GM18873 (cell line): ENCODE measurements around the gene FRAS1.
"Not testable (repeated sequence)": the region's sequence is repeated elsewhere in the genome, so short reads cannot be mapped to it uniquely, and the experiment has no call there.

Experiments used
- ATAC-seq: cut with Tn5 transposase; IDR thresholded peaks from one replicate; pipeline ENCODE4 v1.9.1; 2021; ENCODE audit warnings: mild to moderate bottlenecking, moderate library complexity, moderate number of reproducible peaks; ENCODE audit not compliant: unreplicated experiment, low FRiP score

Gene FRAS1

DNA sequence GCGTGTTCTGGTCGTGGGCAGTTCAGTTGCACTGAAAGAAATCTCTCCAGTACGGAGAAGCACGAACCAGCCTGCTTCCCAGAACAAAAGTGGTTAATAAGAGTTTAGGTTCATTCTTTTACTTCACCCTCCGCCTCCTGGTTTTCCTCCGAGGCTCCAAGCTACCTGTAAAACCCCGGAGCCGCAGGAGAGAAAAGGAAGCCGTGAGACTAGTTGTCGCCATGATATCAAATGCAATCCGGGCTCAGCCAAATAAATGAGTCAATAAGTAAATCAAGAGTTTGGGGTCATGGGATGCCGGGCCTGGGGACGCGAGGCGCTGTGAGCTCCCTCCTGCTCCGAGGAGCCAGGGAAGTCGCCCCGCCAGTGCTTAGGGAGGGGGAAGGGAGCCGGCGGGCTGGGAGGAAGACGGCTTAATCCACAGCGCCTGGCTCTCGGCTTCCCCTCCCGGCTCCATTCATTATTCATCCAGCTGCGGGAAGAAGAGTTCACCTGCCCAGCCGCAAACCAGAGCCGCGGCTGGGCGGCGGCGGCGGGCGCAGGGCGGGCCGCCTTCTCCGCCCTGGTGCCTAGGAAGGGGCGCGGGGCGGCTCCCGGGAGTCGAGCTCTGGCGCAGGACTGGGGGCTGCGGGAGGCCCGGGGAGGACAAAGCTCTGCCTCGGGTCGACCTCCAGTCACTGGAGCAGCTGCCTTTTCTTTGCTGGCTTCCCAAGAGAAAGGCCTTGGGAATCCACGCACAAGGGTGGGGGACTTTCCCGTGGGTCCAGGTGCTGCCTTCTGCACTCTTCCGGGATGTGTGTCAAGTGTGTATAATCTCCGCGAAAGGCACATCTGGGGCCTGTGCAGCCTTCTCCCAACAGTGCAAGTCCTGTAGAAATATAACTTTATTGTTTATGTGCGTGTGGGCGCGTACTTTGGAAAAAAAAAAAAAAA is 1.7 kb downstream of the FRAS1 start:
- ATAC-seq = no peak

DNA sequence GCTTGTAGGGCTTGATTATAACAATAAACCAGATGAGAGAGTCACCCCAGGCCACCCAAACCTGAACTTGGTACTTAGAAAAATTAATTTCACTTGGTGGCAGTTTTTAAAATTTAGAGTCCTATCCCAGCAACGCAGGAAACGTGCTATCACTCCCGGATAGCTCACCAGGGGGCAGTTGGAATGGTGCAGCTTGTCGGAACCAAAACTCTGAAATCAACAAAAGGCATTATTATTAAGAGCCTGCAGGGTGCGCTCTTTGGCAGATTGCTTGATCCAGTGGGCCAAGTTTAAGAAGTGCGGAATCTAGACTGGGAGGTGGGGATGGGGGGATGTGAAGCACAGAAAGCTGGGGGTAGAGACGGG is 2.4 kb downstream of the FRAS1 start:
- no peak for ATAC-seq

DNA sequence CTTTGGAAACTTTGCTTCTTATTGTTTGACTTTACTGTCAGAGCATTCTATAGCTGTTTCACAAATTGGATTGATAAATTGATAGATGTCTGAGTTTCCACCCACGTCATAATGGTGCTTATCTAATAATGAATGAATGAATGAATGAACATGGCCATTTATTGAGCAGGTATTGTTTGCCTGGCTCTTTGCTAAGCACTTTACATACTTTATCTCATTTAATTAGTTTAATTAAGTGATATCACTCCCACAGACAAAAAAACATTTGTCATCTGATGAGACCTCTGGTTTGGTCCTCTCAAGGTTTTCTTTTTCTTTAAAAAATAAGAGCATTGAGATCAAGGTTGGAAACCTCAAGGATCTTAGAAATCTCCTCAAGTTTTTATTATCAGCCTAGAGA is 2.8 kb downstream of the FRAS1 start:
- ATAC-seq = no peak

DNA sequence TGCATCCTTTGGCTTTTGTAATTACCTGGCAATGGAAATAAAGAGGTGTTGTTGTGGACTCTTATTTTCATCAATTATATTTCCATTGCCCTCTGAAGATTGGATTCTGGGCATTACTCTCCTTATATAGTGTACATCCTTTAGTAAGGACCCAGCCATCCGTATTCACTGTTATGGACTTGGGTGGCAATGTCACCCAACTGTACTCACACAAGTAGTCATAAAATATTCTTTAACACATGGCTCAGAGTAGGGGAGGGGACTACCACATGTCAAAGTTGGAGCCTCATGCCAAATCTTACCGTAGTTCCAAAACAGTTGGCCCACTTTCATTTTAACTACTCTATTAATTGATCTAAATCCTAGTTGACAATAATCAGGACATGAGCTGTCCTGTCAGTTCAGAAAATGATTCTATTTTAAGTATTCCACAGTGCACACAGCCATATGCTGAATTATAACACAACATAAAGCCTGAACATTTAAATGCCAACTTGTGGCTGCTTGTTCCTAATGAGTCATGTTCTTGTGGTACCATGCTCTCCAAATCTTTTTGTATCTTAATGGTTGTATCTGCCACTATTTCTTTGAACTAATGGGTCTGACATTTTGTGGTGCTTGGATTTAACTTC is 4.9 kb downstream of the FRAS1 start:
- no peak for ATAC-seq

DNA sequence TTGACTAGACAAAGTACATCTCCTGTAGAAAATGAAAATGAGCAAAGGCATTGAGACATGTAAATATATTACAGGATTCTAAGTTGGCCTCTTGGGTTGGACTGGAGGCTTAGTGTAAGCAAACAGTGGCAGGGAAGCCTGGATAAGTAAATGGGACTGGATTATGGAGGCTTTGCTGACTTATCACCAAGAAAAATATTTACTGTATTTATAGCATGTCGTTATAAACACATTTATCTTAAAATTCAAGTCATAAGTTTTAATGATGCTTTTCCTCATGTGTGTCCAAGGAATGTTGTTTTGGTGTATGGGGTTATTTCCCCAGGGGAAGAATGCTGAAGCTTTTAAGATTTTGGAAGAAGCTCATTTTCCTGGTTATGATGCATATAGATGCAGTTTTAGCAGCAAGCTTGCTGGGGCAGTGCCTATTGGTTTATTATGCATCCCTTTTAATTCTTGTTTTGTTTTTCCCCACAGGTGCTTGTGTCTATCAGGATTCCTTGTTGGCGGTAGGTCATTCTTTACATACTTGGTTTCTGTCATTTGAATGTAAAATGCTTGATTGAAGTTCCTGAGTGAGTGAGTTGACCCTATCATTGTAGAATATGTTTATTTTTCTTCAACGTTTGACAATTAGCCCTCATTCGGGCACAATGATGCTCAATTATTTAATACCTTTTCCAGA is 8.5 kb downstream of the FRAS1 start:
- no peak for ATAC-seq

- no peak for ATAC-seq
These were observed 11.4 kb downstream of the FRAS1 start for GRCh38 chr4:78068481-78068880.

DNA sequence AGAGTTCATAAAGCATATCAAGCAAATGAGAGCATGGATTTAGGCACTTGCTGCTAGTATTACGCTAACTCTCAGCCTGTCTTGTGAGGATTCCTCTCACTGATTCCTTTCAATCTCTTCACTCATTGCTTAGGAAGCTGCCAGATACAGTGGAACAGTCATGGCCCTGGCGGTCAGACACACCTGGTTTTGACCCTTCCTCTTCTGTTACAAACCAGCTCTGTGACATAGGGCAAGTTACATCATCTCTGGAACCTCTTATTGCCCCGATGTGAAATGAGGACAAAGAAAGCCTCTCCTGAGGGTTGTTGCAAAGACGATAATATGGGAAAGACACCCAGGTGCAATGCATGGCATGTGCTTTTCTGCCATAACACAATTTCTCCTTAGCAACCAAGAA is 12.2 kb downstream of the FRAS1 start:
- ATAC-seq = no peak

DNA sequence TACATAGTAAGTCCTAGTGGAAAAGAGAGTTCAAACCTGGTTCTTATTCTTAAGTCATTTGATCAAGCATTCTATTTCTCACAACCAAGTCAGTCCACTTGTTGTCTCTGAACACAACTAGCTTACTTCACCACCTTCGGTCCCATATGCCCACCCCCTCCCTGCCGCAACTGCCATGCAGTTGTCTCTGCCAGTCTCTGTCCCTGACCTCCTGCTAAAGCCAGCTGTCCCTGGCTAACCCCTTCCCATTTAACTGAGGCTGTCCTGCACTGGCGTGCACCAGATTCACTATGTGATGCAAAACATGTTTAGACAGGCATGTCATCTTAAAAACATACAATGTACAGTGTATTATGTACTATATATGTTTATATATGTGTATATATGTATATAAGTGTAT is 12.7 kb downstream of the FRAS1 start:
- ATAC-seq = no peak

DNA sequence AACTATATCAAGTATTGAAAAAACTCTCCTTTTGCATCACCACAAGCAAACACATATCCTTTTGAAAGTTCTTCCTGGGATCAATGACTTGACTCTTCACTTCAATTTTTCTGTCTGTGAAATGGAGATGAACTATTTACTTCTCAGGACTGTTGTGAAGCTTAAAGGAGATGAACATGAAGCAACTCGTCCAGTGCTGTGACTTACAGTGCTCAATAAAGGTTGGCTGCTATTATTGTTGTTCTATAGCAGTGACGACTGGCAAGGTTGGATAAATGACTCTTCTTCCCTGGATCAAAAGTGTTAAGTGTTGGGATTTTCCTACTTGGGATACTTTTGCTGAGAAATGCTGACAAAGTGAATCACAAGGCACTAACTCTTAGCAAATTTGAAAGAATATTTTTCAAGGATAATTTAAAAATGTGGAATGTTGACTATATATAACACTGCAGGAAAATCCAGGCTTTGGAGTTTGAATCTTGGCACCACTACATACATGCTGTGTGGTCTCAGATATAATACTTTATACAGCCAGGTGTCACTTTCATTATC is 13.7 kb downstream of the FRAS1 start:
- ATAC-seq = no peak

DNA sequence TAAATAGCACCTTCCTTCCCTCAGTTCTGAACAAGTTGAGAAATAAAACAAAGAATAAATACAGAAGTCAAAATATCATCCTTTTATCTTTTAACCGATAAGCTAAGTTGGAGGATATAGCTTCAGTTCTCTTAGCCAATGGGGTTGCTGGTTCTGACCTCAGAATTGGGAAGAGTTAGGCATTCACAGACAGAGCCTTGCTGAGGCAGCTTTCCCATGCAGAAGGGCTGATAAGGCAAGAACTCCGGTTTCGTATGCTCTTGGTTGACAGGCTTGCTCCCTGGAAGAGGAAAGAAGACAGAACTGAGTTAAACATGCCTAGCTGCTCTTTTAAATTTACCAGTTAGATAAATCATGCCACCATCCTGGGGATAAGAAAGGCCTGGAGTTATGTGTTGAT is 17.6 kb downstream of the FRAS1 start:
- no peak for ATAC-seq

DNA sequence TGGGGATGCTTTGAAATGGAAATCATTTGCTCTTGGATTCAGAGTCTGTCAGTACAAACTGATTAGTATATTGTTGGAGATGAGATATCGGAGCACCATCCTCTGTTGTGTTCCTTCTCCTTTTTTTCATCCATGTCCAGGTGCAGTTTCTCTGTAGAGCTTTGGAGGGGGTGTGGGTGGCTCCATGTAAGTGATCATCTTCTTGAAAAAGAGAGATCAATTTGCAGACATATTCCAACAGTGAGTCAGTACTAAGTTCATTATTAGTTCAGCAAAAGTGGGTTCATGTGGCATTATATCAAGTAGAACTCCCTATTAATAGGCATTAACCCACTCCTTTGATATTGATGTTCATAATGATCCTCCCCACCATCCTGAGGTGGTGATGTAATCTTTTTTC is 18.9 kb downstream of the FRAS1 start:
- ATAC-seq = no peak

DNA sequence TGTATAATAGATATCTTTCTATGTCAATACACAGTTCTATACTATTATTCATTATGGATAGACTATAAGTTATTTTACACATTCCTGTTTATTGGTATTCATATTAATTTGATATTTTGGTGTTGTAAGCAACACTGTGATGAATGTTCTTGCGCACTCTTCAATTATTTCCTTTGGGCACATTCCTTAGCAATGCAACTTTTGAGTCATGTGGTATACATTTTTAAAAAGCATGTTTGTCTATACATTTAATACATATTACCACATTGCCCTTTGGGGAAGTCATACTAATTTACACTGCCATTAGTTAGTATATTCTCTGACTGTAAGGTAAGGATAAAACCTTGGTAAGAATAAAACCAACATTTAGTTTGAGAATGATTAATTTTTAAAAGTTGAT is 21.0 kb downstream of the FRAS1 start:
- no peak for ATAC-seq

DNA sequence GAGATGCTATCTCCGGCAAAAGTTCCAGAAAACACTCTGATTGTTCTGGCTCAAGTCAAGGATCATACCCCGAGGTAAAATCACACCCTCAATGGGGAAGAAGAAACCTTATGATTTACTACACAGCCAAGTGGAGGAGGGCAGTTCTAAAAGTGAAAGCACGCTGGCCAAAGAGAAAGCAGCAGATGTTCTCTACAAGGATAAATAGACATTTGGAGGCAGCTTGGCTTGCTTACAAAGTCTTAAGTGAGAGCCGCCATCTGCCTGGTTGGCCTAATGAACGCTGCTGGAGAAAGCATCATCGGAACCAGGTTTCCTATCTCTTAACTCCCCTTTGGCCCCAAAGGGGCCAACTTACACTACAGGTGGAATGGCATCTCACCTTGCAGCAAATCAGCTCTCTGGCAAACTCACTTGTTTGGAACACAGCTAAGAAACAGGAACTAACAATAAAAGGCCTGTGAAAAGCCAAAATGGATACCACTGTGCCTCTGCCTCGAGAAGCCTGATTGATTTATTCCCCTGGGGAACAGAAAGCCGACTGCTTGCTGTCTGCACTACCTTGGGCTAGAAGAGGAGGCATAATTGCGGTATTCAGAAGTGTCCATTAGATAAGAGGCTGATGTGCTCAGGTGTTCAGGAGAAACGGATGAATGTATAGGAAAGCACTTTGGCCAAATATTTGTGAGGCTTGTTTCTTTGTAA is 22.8 kb downstream of the FRAS1 start:
- no peak for ATAC-seq

- ATAC-seq = no peak
These were observed 24.4 kb downstream of the FRAS1 start for GRCh38 chr4:78081541-78081940.

DNA sequence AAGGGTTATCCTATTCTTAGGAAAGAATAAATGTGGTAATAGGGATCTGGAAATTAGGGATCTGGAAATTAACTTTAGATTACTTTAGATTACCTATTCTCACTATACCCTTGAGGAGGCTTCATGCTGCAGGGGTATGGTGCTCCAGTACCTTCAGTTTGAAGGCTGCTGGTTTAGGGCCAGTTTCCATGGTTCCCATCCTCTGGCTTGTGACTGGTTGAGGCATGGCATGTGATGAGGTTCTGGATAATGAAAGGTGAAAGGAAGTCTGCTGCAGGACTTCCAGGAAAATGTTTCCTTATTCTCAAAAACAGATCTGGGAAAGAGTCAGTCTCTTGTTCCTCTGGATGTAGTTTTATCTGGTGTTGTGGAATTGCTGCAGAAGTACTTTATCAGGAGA is 25.9 kb downstream of the FRAS1 start:
- no peak for ATAC-seq

DNA sequence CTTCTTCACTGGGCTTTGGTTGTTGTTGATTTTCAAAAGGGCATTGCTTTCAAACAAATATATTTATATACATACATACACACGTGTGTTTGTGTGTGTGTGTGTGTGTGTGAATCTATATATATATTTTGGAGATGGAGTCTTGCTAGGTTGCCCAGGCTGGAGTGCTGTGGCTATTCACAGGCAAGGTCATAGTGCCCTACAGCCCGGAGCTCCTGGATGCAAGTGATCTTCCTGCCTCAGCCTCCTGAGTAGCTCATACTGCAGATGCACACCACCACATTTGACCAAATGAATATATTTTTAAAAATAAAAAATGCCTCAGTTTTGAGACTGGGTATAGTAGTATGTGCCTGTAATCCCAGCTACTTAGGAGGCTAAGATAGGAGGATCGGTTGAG is 34.4 kb downstream of the FRAS1 start:
- ATAC-seq = no peak

- ATAC-seq = not testable (repeated sequence)
These were observed 35.2 kb downstream of the FRAS1 start for GRCh38 chr4:78092350-78092749.

- ATAC-seq = no peak
These were observed 35.7 kb downstream of the FRAS1 start for GRCh38 chr4:78092850-78093249.

DNA sequence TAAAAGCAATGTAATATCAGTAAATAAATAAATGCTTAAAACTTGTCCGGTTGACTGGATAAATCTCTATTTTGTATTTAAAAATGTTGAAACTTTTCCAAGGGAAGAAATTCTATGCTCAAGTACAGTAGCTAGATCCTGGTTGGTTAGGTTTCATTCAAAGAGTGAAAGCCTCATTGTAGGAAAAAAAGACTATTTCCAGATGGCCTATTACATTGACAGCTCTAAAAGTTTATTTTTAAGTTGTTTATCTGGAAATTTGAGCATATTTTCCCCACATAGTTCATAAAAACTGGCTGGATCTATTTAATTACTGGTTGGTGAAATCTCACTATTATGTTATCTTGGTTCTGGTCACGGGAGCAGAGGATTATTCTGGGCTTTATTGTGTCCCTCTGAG is 38.0 kb downstream of the FRAS1 start:
- ATAC-seq = no peak

- ATAC-seq = no peak
These were observed 41.9 kb downstream of the FRAS1 start for GRCh38 chr4:78099058-78099457.

DNA sequence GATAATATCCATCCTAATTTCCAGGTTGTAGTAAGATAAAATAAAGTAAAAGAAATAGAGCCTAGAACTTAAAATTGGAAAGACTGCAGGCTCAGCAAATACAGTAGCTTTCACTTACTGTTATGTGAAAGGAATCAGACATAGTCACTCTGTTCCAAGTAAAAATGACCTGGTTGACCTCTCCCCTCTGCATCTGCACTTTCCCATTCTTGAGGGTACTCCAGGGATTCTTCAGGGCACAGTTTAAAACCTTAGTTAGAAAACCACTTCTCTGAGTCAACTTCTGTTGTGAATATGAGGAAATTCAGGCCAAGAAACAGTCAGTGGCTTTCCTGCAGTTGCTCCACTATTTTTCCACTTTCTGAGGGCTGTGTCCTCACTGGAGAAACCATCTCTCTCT is 42.9 kb downstream of the FRAS1 start:
- no peak for ATAC-seq
